ENCODE data around the gene CYP26A1.
A peak's percentile ranks its signal among the peaks of the same experiment; 100 is the strongest.

Gene CYP26A1

GRCh38 chr10:93065675-93066543, 7.8 kb upstream of the CYP26A1 start:
- DNase-seq, result peak; percentile 66

GRCh38 chr10:93066544-93066913, 7.2 kb upstream of the CYP26A1 start:
- DNase-seq, result no peak

- no peak for DNase-seq
Measured at GRCh38 chr10:93067443-93068365, 6.0 kb upstream of the CYP26A1 start.

- peak; percentile 69 for DNase-seq
Measured at GRCh38 chr10:93068411-93069244, 5.1 kb upstream of the CYP26A1 start.

GRCh38 chr10:93069245-93069561, 4.5 kb upstream of the CYP26A1 start:
- DNase-seq, result no peak

GRCh38 chr10:93070378-93071176, 3.1 kb upstream of the CYP26A1 start:
- peak; percentile 47 for DNase-seq

GRCh38 chr10:93071177-93071472, 2.6 kb upstream of the CYP26A1 start:
- peak; percentile 34 for DNase-seq

GRCh38 chr10:93071674-93072224, 1.9 kb upstream of the CYP26A1 start:
- peak; percentile 92 for DNase-seq

GRCh38 chr10:93072225-93072712, 1.4 kb upstream of the CYP26A1 start:
- peak; percentile 59 for DNase-seq

GRCh38 chr10:93072713-93073538, 767 bp upstream of the CYP26A1 start:
- peak; percentile 54 for DNase-seq

- peak; percentile 63 for DNase-seq
Measured at GRCh38 chr10:93074147-93074596, 479 bp downstream of the CYP26A1 start.

GRCh38 chr10:93074597-93075368, 1.1 kb downstream of the CYP26A1 start:
- DNase-seq, result peak; percentile 64

GRCh38 chr10:93075369-93076221, 1.9 kb downstream of the CYP26A1 start:
- DNase-seq, result peak; percentile 57

GRCh38 chr10:93076871-93077270, 3.2 kb downstream of the CYP26A1 start:
- DNase-seq, result peak; percentile 48

- DNase-seq, result peak; percentile 49
Measured at GRCh38 chr10:93077860-93078337, 4.2 kb downstream of the CYP26A1 start.

- DNase-seq, result peak; percentile 49
Measured at GRCh38 chr10:93079663-93080349, 6.1 kb downstream of the CYP26A1 start.

GRCh38 chr10:93080350-93081046, 6.8 kb downstream of the CYP26A1 start:
- DNase-seq, result peak; percentile 83
